K562 (cell line): ENCODE data around the gene ABCB4. TPM values are rescaled to one million over a fixed set of nuclear protein-coding genes. Genes with fewer than 3 reads are reported as not detected.
A peak's percentile ranks its signal among the peaks of the same experiment; 100 is the strongest.

Experiments used
- ATAC-seq: fragments of 200-7000 bp; cut with Tn5 transposase; 3 replicates; pipeline ENCODE4 v1.9.1; 2020; ENCODE audit warnings: moderate library complexity
- BruUV-seq: library from RNA; stranded (reverse); fragments of 400-500 nt; replicated peaks from 2 replicates; lab custom pipeline; 2021; lab: Mats Ljungman, UMichigan
- CTCF ChIA-PET: fragments of 300-600 bp; formaldehyde crosslinking; extraction: SDS; loops from one replicate; lab custom pipeline; 2021; ENCODE audit warnings: low intra/inter-chr PET ratio; lab: Yijun Ruan, JAX
- POLR2A ChIA-PET: fragments of 300-600, 350-650 bp; sonication (Branson Sonifier 250); formaldehyde crosslinking; extraction: SDS; loops from one replicate; lab custom pipeline; 2021; ENCODE audit warnings: antibody characterized with exemption, inconsistent platforms; lab: Yijun Ruan, JAX
- DNase-seq, 4 experiments: peaks; one replicate each; pipeline versions ENCODE4 v3.0.0 to v3.0.0-alpha.2; 2011 to 2018; ENCODE audit warnings: low spot score in 3 of 4, mixed read lengths in 3 of 4; ENCODE audit errors: extremely low read depth in 1 of 4
- FAIRE-seq: peaks from 2 replicates; lab custom pipeline; 2011; peaks lifted over from hg19 to GRCh38; lab: Jason Lieb, UNC
- H2AFZ ChIP-seq: 2 replicates; pipeline ENCODE4 v1.6.0; 2011; ENCODE audit warnings: low read depth, low read length, control low read depth, inconsistent platforms
- H3K27ac ChIP-seq: fragments of 200-600 bp; 3 replicates; pipeline ENCODE4 v1.8.0; 2011; ENCODE audit warnings: low read depth, mild to moderate bottlenecking, control low read depth, inconsistent platforms, low read length, moderate library complexity, mixed read lengths; ENCODE audit errors: extremely low read depth
- H3K27me3 ChIP-seq, 2 experiments: fragments of 300-600 bp in 1 of 2; 2 replicates in 1 of 2; 3 replicates in 1 of 2; pipeline versions ENCODE4 v1.6.0 to v1.8.0; 2011; ENCODE audit warnings: inconsistent platforms in 2 of 2, low read length in 2 of 2, mild to moderate bottlenecking in 1 of 2, mixed read lengths in 1 of 2, moderate library complexity in 1 of 2; ENCODE audit not compliant: control insufficient read depth in 2 of 2, insufficient read depth in 2 of 2
- H3K36me3 ChIP-seq: fragments of 300-600 bp; 3 replicates; pipeline ENCODE4 v1.8.0; 2011; ENCODE audit warnings: mild to moderate bottlenecking, low read length, inconsistent platforms; ENCODE audit not compliant: control insufficient read depth, insufficient read depth
- H3K4me1 ChIP-seq, 2 experiments: fragments of 200-600 bp in 1 of 2; replicated peaks in 1 of 2; 2 replicates in 1 of 2; 3 replicates in 1 of 2; pipeline versions ENCODE4 v1.5.1 to v1.8.0; 2011; ENCODE audit warnings: inconsistent platforms in 2 of 2, low read length in 2 of 2, mild to moderate bottlenecking in 1 of 2, mixed read lengths in 1 of 2, moderate library complexity in 1 of 2; ENCODE audit not compliant: control insufficient read depth in 2 of 2, insufficient read depth in 2 of 2
- H3K4me2 ChIP-seq: 2 replicates; pipeline ENCODE4 v1.6.1; 2011; ENCODE audit warnings: low read length, control low read depth, inconsistent platforms, mixed read lengths; ENCODE audit not compliant: insufficient read depth
- H3K4me3 ChIP-seq: fragments of 200-600 bp; sonication (generic), shearing (Covaris generic); 2 replicates; pipeline ENCODE4 v1.5.1; 2016; ENCODE audit warnings: control low read depth, inconsistent platforms
- H3K79me2 ChIP-seq: fragments of 200-600 bp; 3 replicates; pipeline ENCODE4 v1.8.0; 2011; ENCODE audit warnings: low read length, inconsistent platforms; ENCODE audit not compliant: control insufficient read depth, insufficient read depth
- H3K9ac ChIP-seq, 2 experiments: 2 replicates each; pipeline versions ENCODE4 v1.6.0 to v1.6.1; 2011; ENCODE audit warnings: low read depth in 2 of 2, low read length in 2 of 2, control low read depth in 1 of 2, inconsistent platforms in 1 of 2, mild to moderate bottlenecking in 1 of 2, mixed read lengths in 1 of 2; ENCODE audit not compliant: insufficient read depth in 1 of 2
- H3K9me1 ChIP-seq: one replicate; pipeline ENCODE4 v1.6.0; 2011; ENCODE audit warnings: inconsistent platforms, mild to moderate bottlenecking, low read length, moderate library complexity; ENCODE audit not compliant: control insufficient read depth, insufficient read depth
- H3K9me3 ChIP-seq: replicated peaks from 2 replicates; pipeline ENCODE4 v1.5.1; 2011; ENCODE audit warnings: low read depth, low read length, inconsistent platforms; ENCODE audit not compliant: control insufficient read depth, insufficient read depth
- H4K20me1 ChIP-seq: replicated peaks from 2 replicates; pipeline ENCODE4 v1.6.1; 2011; ENCODE audit warnings: low read length, inconsistent platforms, mixed read lengths; ENCODE audit not compliant: control insufficient read depth, insufficient read depth
- MYNN ChIP-seq, 2 experiments: sonication (generic); formaldehyde crosslinking in 1 of 2; IDR thresholded peaks; 2 replicates each; pipeline versions ENCODE4 v1.5.0 to v1.6.1; 2016 to 2020; ENCODE audit warnings: antibody characterized with exemption in 1 of 2, missing genetic modification reagents in 1 of 2
- POLR2AphosphoS5 ChIP-seq: IDR thresholded peaks from 2 replicates; pipeline ENCODE4 v1.6.1; 2011; ENCODE audit warnings: mild to moderate bottlenecking, low read depth, low read length, moderate library complexity; ENCODE audit not compliant: control insufficient read depth, insufficient read depth
- RAD21 ChIP-seq, 2 experiments: fragments of 250-450 bp in 1 of 2; fragments of 450-650 bp in 1 of 2; sonication (Bioruptor Pico) in 1 of 2; formaldehyde crosslinking in 1 of 2; IDR thresholded peaks in 1 of 2; conservative IDR thresholded peaks in 1 of 2; 2 replicates each; pipeline versions ENCODE4 v1.4.0 to v1.8.0; 2020 to 2022; ENCODE audit warnings: mild to moderate bottlenecking in 2 of 2, moderate library complexity in 1 of 2
- ZNF764 ChIP-seq: fragments of 250-450 bp; sonication (Bioruptor Pico); IDR thresholded peaks from 2 replicates; pipeline ENCODE4 v1.4.0; 2020; ENCODE audit warnings: low read depth, mild to moderate bottlenecking, moderate library complexity
- WGBS: fragments of 100-300 bp; shearing (Covaris generic); methylation state at CpG from one replicate; pipeline ENCODE4 v1.1.6; 2016; ENCODE audit warnings: low coverage, mixed read lengths; ENCODE audit not compliant: insufficient coverage; ENCODE audit errors: missing lambda C conversion rate; 5-methylcytosine and 5-hydroxymethylcytosine counted together
- in situ Hi-C: fragments of 300-500 bp; cut with MboI; formaldehyde crosslinking; loops from 4 replicates; pipeline ENCODE4 v1.15.0; 2018; ENCODE audit warnings: inconsistent platforms, mixed read lengths
- intact Hi-C: fragments of 100-400 bp; cut with micrococcal nuclease; formaldehyde crosslinking; loops from 2 replicates; pipeline ENCODE4 v1.14.2; 2022
- polyA plus RNA-seq, 8 experiments: library from polyadenylated mRNA; depleted of rRNA in 4 of 8; stranded (reverse) in 5 of 8; unstranded in 3 of 8; fragments of >200 nt; fragmentation: Nextera tagmentation in 2 of 8; fragmentation: Illumina TruSeq in 1 of 8; extraction: Ambion mirVana in 2 of 8; extraction: Trizol in 1 of 8; gene quantifications; 2 replicates each; pipeline versions ENCODE4 v1.2.1 to v1.2.3, GENCODE V29; 2011 to 2014; ENCODE audit warnings: inconsistent platforms in 1 of 8, missing spikeins in 1 of 8
- total RNA-seq, 7 experiments: library from RNA; depleted of rRNA in 6 of 7; stranded (reverse); fragments of >200 nt in 6 of 7; fragmentation: Illumina TruSeq in 2 of 7; extraction: Trizol in 2 of 7; gene quantifications; 2 replicates each; pipeline versions ENCODE4 v1.2.1 to v1.2.3, GENCODE V29; 2011 to 2021; ENCODE audit warnings: low replicate concordance in 1 of 7
- TF ChIP-seq, protein P1 (sequence below), 3 experiments: IDR thresholded peaks in 2 of 3; conservative IDR thresholded peaks in 1 of 3; 2 replicates each; pipeline ENCODE4 v1.5.1; 2011 to 2012; ENCODE audit warnings: low read length in 3 of 3, mild to moderate bottlenecking in 3 of 3, control low read depth in 2 of 3, improper control_type of control experiment in 1 of 3, inconsistent platforms in 1 of 3, low read depth in 1 of 3, mixed read lengths in 1 of 3, moderate library complexity in 1 of 3; ENCODE audit not compliant: insufficient read depth in 2 of 3

Gene ABCB4
- total and polyA plus RNA-seq, 9 of the 15 experiments (the other 6 are each of a cell fraction or from before 2014, with no cell fraction given), result 0.06 to 0.73 (median 0.40) TPM

- Histone ChIP-seq H3K9ac (no peak overlapping the region), H4K20me1 (no peaks in the 10 kb centered on the region), H3K4me2 (no peak overlapping the region), H3K27ac (no peak overlapping the region), H3K4me1 (no peaks in the 10 kb centered on the region), H3K4me3 (no peak overlapping the region), H3K9me1 (no peaks in the 10 kb centered on the region), H3K79me2 (no peaks in the 10 kb centered on the region), H2AFZ (no peak overlapping the region), H3K27me3 (no peaks in the 10 kb centered on the region), H3K9me3 (no peaks in the 10 kb centered on the region), H3K36me3 (no peaks in the 10 kb centered on the region)
- POLR2A ChIA-PET, result no interaction called here
- intact Hi-C loops, result no loop called here
- FAIRE-seq (no peak), ATAC-seq (no peak), DNase-seq (no peak)
- WGBS, result 0% methylated on average over 2 of the region's 2 CpGs
- CTCF ChIA-PET, result no interaction called here
- TF ChIP-seq ZNF764, result no peak
- BruUV-seq, result no TSS peak
- in situ Hi-C loops, result no loop called here
Measured at GRCh38 chr7:87456247-87456646, 19.2 kb downstream of the ABCB4 start.

DNA sequence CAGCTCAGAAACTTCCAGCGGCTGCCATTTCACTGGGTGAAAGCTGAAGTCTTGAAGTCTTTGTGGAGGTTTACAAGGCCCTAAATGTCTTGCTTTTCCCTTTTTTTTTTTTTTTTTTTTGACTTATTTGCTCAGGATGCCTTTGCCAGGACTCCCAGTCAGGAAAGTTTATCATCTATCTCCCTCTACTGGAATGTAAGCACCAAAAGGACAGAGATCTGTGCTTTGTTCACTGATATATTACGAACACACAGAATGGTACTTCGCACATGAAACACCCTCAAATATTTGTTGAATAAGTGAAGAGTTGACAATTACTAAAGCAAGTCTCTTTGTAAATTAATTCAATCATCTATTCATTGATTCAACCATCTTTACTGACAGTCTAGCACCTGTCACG lies 23.2 kb downstream of the ABCB4 start:
- Histone ChIP-seq H3K79me2 (no peaks in the 10 kb centered on the region), H3K9me3 (no peaks in the 10 kb centered on the region), H3K4me1 (no peaks in the 10 kb centered on the region), H3K27ac (no peak overlapping the region), H3K4me3 (no peak overlapping the region), H3K27me3 (no peaks in the 10 kb centered on the region), H3K36me3 (no peaks in the 10 kb centered on the region), H3K9ac (no peak overlapping the region), H2AFZ (no peak overlapping the region), H3K4me2 (no peak overlapping the region), H3K9me1 (no peaks in the 10 kb centered on the region), H4K20me1 (no peaks in the 10 kb centered on the region)
- ATAC-seq (no peak), DNase-seq (no peak), FAIRE-seq (no peak)
- in situ Hi-C loops, result no loop called here
- ChIA-PET POLR2A (no interaction called here), CTCF (interaction anchor here (0.6 to 1.4 kb wide), 2 partner anchors 140 to 1079 kb away, joined by 4 to 5 read pairs; no protein-coding TSS in a partner anchor)
- intact Hi-C loops, result no loop called here
- no TSS peak for BruUV-seq
- TF ChIP-seq MYNN (IDR thresholded peaks at IDR 0.05) (no peak), MYNN (CRISPR knock-in tag; IDR thresholded peaks at IDR 0.05) (no peak), POLR2AphosphoS5 (no peak), RAD21 (CRISPR knock-in tag; conservative IDR thresholded peaks at IDR 0.05 in 1 of 2, IDR thresholded peaks at IDR 0.05 in 1 of 2) (0 out of 4 replicates have a peak, but pooled peaks of 1 of the 2 experiments have one; percentile 5)
- TF ChIP-seq, protein P1, sequence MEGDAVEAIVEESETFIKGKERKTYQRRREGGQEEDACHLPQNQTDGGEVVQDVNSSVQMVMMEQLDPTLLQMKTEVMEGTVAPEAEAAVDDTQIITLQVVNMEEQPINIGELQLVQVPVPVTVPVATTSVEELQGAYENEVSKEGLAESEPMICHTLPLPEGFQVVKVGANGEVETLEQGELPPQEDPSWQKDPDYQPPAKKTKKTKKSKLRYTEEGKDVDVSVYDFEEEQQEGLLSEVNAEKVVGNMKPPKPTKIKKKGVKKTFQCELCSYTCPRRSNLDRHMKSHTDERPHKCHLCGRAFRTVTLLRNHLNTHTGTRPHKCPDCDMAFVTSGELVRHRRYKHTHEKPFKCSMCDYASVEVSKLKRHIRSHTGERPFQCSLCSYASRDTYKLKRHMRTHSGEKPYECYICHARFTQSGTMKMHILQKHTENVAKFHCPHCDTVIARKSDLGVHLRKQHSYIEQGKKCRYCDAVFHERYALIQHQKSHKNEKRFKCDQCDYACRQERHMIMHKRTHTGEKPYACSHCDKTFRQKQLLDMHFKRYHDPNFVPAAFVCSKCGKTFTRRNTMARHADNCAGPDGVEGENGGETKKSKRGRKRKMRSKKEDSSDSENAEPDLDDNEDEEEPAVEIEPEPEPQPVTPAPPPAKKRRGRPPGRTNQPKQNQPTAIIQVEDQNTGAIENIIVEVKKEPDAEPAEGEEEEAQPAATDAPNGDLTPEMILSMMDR (IDR thresholded peaks at IDR 0.05 in 2 of 3, conservative IDR thresholded peaks at IDR 0.05 in 1 of 3; ENCODE audit: insufficient read depth in 2 of 3, low read depth in 1 of 3, low read length in 3 of 3), result peak in 1 of 3 experiments; percentile 25; a peak in 2 of 6 replicates
- WGBS, result under 1% methylated on average over 4 of the region's 4 CpGs
